Activated T-cell treated with anti-CD3 and anti-CD28 coated beads, Interleukin-2, amount 50 U/mL, for 24 hours (primary cell): ENCODE measurements around the gene MOB3B.

Experiments
- DNase-seq: peaks from one replicate; pipeline ENCODE4 v3.0.0-alpha.2; 2020
- H3K27ac Mint-ChIP-seq: 2 replicates; pipeline ENCODE4 v1.8.0; 2020; ENCODE audit warnings: mild to moderate bottlenecking, mixed read lengths
- H3K27me3 Mint-ChIP-seq: 2 replicates; pipeline ENCODE4 v1.8.0; 2020; ENCODE audit warnings: mixed read lengths
- H3K36me3 Mint-ChIP-seq: 2 replicates; pipeline ENCODE4 v1.8.0; 2020; ENCODE audit warnings: low read depth, mixed read lengths
- H3K4me1 Mint-ChIP-seq: 2 replicates; pipeline ENCODE4 v1.8.0; 2020; ENCODE audit warnings: low read depth, mixed read lengths
- H3K4me3 Mint-ChIP-seq: 2 replicates; pipeline ENCODE4 v1.8.0; 2020; ENCODE audit warnings: mild to moderate bottlenecking, moderate library complexity, mixed read lengths
- H3K9me3 Mint-ChIP-seq: 2 replicates; pipeline ENCODE4 v1.8.0; 2020; ENCODE audit warnings: mixed read lengths

MOB3B gene

GRCh38 chr9:27487128-27487640 is 42.4 kb downstream of the MOB3B start:
- no peak for DNase-seq
- Mint-ChIP-seq H3K4me1 (peaks cover 21% of the 10 kb centered on the region), H3K27me3 (no peaks in the 10 kb centered on the region), H3K4me3 (no peak overlapping the region), H3K9me3 (no peaks in the 10 kb centered on the region), H3K27ac (no peak overlapping the region), H3K36me3 (no peaks in the 10 kb centered on the region)

DNA sequence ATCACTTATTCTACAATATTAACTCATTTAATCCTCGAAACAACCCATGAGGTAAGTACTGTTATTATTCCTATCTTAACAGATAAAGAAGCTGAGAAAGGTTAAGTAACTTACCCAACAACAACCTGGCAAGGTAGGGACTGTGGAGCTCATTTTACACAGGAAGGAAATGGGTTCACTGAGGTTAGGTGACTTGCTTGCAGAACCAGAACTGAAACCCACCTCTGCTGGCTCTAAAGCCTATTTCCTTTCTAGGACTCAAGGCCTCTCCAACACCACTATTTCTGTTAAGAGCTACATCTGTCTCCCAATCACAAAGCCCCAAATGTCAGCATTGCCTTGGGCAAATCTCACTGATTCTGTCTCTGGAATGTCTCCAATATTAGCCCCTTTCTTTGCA is 44.5 kb downstream of the MOB3B start:
- Mint-ChIP-seq H3K9me3 (no peaks in the 10 kb centered on the region), H3K36me3 (no peaks in the 10 kb centered on the region), H3K27me3 (no peaks in the 10 kb centered on the region), H3K4me3 (no peak overlapping the region), H3K4me1 (peaks cover 21% of the 10 kb centered on the region), H3K27ac (peak overlapping the region; percentile 45)
- DNase-seq: no peak

GRCh38 chr9:27483576-27483975 is 46.0 kb downstream of the MOB3B start:
- peaks cover 21% of the 10 kb centered on the region for H3K4me1 Mint-ChIP-seq
- no peaks in the 10 kb centered on the region for H3K27me3 Mint-ChIP-seq
- H3K9me3 Mint-ChIP-seq: peaks cover 5% of the 10 kb centered on the region
- H3K4me3 Mint-ChIP-seq: no peak overlapping the region
- H3K36me3 Mint-ChIP-seq: peaks cover 4% of the 10 kb centered on the region
- H3K27ac Mint-ChIP-seq: no peak overlapping the region
- no peak for DNase-seq

GRCh38 chr9:27482709-27483108 is 46.9 kb downstream of the MOB3B start:
- H3K4me1 Mint-ChIP-seq: peaks cover 21% of the 10 kb centered on the region
- peaks cover 12% of the 10 kb centered on the region for H3K9me3 Mint-ChIP-seq
- no peak for DNase-seq
- H3K27ac Mint-ChIP-seq: no peak overlapping the region
- H3K27me3 Mint-ChIP-seq: no peaks in the 10 kb centered on the region
- peaks cover 8% of the 10 kb centered on the region for H3K36me3 Mint-ChIP-seq
- H3K4me3 Mint-ChIP-seq: no peak overlapping the region

- H3K27ac Mint-ChIP-seq: no peak overlapping the region
- no peak overlapping the region for H3K4me3 Mint-ChIP-seq
- no peaks in the 10 kb centered on the region for H3K4me1 Mint-ChIP-seq
Measured at GRCh38 chr9:27478322-27478721, 51.3 kb downstream of the MOB3B start.

DNA sequence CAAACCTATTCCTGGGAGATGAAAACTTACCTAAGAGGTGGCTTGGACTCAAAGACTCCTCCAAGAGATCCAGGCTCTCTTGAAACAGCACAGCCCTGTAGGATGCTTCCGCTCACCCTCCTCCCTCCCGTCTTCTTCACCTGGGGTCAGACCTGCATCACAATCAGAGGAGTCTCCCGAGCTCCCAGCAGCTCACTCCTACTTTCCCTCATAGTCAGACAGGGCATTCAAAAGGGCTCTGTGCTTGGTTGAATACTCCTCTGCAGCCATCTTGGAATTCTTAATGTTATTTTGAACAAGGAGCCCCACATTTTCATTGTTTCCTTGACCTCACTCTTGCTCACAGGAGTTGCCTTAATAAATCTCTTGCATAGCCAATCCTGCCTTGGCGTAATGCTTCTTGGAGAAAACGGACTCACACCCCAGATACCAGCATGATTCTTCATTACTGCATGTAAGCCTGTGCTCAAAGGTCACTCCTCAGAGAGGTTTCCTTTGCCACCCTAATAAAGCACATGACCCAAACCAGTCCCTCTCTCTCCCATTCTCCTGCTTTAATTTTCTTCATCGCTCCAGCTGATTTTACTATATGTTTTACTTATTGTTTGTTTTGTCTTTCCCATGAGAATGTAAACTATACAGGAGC is 52.6 kb downstream of the MOB3B start:
- H3K9me3 Mint-ChIP-seq: peaks cover 13% of the 10 kb centered on the region
- H3K4me3 Mint-ChIP-seq: no peak overlapping the region
- DNase-seq: no peak
- no peaks in the 10 kb centered on the region for H3K4me1 Mint-ChIP-seq
- peaks cover 8% of the 10 kb centered on the region for H3K36me3 Mint-ChIP-seq
- no peak overlapping the region for H3K27ac Mint-ChIP-seq
- no peaks in the 10 kb centered on the region for H3K27me3 Mint-ChIP-seq

More at GRCh38 chr9:27478322-27478721, 51.3 kb downstream of the MOB3B start:
- Mint-ChIP-seq H3K27me3 (no peaks in the 10 kb centered on the region), H3K36me3 (peaks cover 8% of the 10 kb centered on the region), H3K9me3 (peaks cover 13% of the 10 kb centered on the region)
- DNase-seq: no peak

DNA sequence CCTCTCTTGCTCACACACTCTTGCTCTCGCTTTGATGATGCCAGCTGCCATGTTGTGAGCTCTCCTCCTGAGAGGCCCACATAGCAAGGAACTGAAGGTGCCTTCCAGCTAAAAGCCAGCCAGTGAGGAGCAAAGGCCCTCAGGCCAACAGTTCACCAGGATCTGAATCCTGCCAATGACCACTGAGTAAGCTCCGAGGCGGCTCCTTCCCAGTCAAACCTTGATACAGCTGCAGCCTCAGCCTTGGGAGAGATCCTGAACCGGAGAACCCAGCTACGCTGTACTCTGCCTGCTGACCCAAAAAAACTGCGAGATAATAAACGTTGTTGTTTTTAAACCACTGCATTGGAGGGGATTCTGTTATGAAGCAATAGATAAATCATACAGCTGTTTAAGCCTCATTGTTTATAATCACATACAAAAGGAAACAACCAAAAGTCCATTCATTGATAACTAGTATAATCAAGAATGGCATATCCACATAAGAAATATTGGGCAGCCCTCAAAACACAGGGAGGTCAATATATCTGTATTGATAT is 54.5 kb downstream of the MOB3B start:
- DNase-seq: no peak
- Mint-ChIP-seq H3K4me3 (no peak overlapping the region), H3K4me1 (no peaks in the 10 kb centered on the region), H3K9me3 (peaks cover 13% of the 10 kb centered on the region), H3K36me3 (peaks cover 8% of the 10 kb centered on the region), H3K27me3 (no peaks in the 10 kb centered on the region), H3K27ac (no peak overlapping the region)

DNA sequence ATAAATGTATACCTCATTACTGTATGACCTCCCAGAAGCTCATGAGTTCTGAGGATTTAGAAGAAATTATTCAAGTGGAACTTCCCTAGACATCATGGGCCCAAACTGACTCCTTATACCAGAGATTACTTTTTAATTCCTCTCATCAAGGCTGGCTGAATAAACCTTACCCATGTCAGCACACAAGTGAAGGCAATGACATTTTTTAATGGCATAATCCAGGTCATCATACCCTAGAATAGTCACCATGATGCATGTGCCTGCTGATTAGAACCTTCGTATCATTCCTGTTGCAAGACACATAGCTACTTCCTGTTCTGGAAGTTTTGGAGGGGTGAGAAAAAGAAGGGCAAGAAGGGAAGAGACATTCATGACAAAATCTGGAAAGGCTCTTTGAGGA is 55.3 kb downstream of the MOB3B start:
- H3K9me3 Mint-ChIP-seq: peaks cover 13% of the 10 kb centered on the region
- no peak overlapping the region for H3K4me3 Mint-ChIP-seq
- no peaks in the 10 kb centered on the region for H3K4me1 Mint-ChIP-seq
- H3K36me3 Mint-ChIP-seq: peaks cover 8% of the 10 kb centered on the region
- no peak overlapping the region for H3K27ac Mint-ChIP-seq
- DNase-seq: no peak
- no peaks in the 10 kb centered on the region for H3K27me3 Mint-ChIP-seq

- H3K4me3 Mint-ChIP-seq: no peak overlapping the region
- H3K4me1 Mint-ChIP-seq: no peaks in the 10 kb centered on the region
- H3K27me3 Mint-ChIP-seq: no peaks in the 10 kb centered on the region
- DNase-seq: no peak
- peaks cover 5% of the 10 kb centered on the region for H3K9me3 Mint-ChIP-seq
- H3K36me3 Mint-ChIP-seq: peaks cover 4% of the 10 kb centered on the region
- no peak overlapping the region for H3K27ac Mint-ChIP-seq
Measured at GRCh38 chr9:27473111-27473529, 56.5 kb downstream of the MOB3B start.

- no peak overlapping the region for H3K4me3 Mint-ChIP-seq
- no peaks in the 10 kb centered on the region for H3K36me3 Mint-ChIP-seq
- no peaks in the 10 kb centered on the region for H3K27me3 Mint-ChIP-seq
- DNase-seq: no peak
- no peaks in the 10 kb centered on the region for H3K9me3 Mint-ChIP-seq
- H3K27ac Mint-ChIP-seq: no peak overlapping the region
- no peaks in the 10 kb centered on the region for H3K4me1 Mint-ChIP-seq
Measured at GRCh38 chr9:27472195-27472594, 57.4 kb downstream of the MOB3B start.

- H3K9me3 Mint-ChIP-seq: no peaks in the 10 kb centered on the region
- no peaks in the 10 kb centered on the region for H3K36me3 Mint-ChIP-seq
- H3K4me3 Mint-ChIP-seq: no peak overlapping the region
- H3K27me3 Mint-ChIP-seq: no peaks in the 10 kb centered on the region
- DNase-seq: no peak
- H3K4me1 Mint-ChIP-seq: no peaks in the 10 kb centered on the region
- H3K27ac Mint-ChIP-seq: no peak overlapping the region
Measured at GRCh38 chr9:27471789-27472188, 57.8 kb downstream of the MOB3B start.

GRCh38 chr9:27471366-27471765 is 58.2 kb downstream of the MOB3B start:
- H3K9me3 Mint-ChIP-seq: no peaks in the 10 kb centered on the region
- H3K4me3 Mint-ChIP-seq: no peak overlapping the region
- H3K27ac Mint-ChIP-seq: no peak overlapping the region
- H3K27me3 Mint-ChIP-seq: no peaks in the 10 kb centered on the region
- H3K4me1 Mint-ChIP-seq: no peaks in the 10 kb centered on the region
- H3K36me3 Mint-ChIP-seq: no peaks in the 10 kb centered on the region
- DNase-seq: no peak

DNA sequence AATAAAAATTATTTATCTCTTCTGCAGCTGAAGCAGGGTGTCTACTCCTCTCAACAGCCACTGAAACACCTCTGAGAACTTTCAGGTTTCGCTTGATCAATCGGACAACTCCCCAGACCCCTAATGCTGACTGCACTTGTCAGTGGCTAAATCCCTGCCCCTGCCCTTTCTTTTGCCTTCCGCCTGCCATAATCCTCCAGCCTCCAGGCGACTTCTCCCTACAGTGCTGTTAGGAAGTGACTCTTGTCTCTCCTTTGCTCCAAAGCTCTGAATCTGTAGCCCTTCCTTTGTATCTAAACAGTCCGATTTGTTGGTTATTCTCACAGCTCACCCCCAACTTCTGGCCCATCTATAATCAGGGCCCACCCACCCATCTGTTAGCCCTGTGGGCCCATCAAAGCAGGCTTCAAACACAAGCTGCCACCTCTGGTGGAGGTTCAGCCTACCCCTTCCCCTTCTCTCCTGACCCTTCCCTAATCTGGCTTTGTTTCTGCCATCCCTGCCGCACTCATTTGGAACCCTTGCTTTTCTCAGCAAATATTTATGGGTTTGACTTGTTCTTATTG is 59.2 kb downstream of the MOB3B start:
- Mint-ChIP-seq H3K9me3 (no peaks in the 10 kb centered on the region), H3K4me3 (no peak overlapping the region), H3K36me3 (no peaks in the 10 kb centered on the region), H3K27me3 (no peaks in the 10 kb centered on the region), H3K4me1 (no peaks in the 10 kb centered on the region), H3K27ac (no peak overlapping the region)
- no peak for DNase-seq

DNA sequence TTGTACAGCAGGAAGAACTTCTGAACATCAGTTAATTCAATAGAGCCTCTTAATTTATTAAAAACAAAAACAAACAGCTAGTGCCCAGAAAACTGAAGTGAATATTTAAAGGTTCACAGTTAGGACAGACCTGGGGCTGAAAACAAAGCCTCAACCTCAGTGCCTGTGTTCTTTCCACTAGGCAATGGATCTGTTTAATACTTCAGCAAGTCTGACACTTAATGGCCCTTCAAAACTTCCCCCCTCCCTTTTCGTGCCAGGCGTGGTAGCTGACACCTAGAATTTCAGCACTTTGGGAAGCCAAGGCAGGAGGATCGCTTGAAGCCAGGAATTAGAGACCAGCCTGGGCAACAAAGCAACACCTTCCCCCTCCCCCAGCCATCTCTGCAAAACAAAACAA is 60.1 kb downstream of the MOB3B start:
- no peak overlapping the region for H3K27ac Mint-ChIP-seq
- DNase-seq: no peak
- no peak overlapping the region for H3K4me3 Mint-ChIP-seq
- no peaks in the 10 kb centered on the region for H3K27me3 Mint-ChIP-seq
- H3K36me3 Mint-ChIP-seq: no peaks in the 10 kb centered on the region
- H3K9me3 Mint-ChIP-seq: no peaks in the 10 kb centered on the region
- no peaks in the 10 kb centered on the region for H3K4me1 Mint-ChIP-seq

- no peaks in the 10 kb centered on the region for H3K27me3 Mint-ChIP-seq
- no peak for DNase-seq
- no peaks in the 10 kb centered on the region for H3K36me3 Mint-ChIP-seq
- no peak overlapping the region for H3K4me3 Mint-ChIP-seq
- H3K27ac Mint-ChIP-seq: no peak overlapping the region
- no peaks in the 10 kb centered on the region for H3K4me1 Mint-ChIP-seq
- no peaks in the 10 kb centered on the region for H3K9me3 Mint-ChIP-seq
Measured at GRCh38 chr9:27468462-27469110, 61.0 kb downstream of the MOB3B start.
